Stimulated activated CD4-positive, alpha-beta T cell treated with anti-CD3 and anti-CD28 coated beads, TNF-alpha, amount 100 ng/mL, for 1 hour (primary cell): ENCODE results near the gene BRD4.

Experiments used
- DNase-seq, 3 donors: peaks; one replicate each; pipeline ENCODE4 v3.0.0-alpha.2; 2020; ENCODE audit warnings: low read depth in 3 of 3, low spot score in 1 of 3

Gene BRD4

GRCh38 chr19:15197275-15197941, 134.9 kb downstream of the BRD4 start:
- no peak for DNase-seq

GRCh38 chr19:15196360-15197005, 135.9 kb downstream of the BRD4 start:
- DNase-seq = no peak

GRCh38 chr19:15195371-15196334, 136.7 kb downstream of the BRD4 start:
- DNase-seq = no peak

- no peak for DNase-seq
Observed at GRCh38 chr19:15194938-15195337, 137.4 kb downstream of the BRD4 start.

- DNase-seq = no peak
Observed at GRCh38 chr19:15191982-15192381, 140.4 kb downstream of the BRD4 start.

GRCh38 chr19:15191514-15191913, 140.8 kb downstream of the BRD4 start:
- DNase-seq = no peak

- no peak for DNase-seq
Observed at GRCh38 chr19:15188851-15189250, 143.5 kb downstream of the BRD4 start.

- no peak for DNase-seq
Observed at GRCh38 chr19:15187026-15188007, 145.0 kb downstream of the BRD4 start.
